Articular chondrocyte of knee joint (primary cell): Measurements from ENCODE around the gene SH2D6. TPM values are rescaled to one million over a fixed set of nuclear protein-coding genes. Genes with fewer than 3 reads are reported as not detected.

ENCODE experiments used
- small RNA-seq: library from RNA; depleted of rRNA; stranded (forward); fragments of <200 nt; gene quantifications from one replicate; pipeline ENCODE3, GENCODE V24; 2012
- total RNA-seq: library from RNA; depleted of rRNA; stranded (reverse); fragments of >200 nt; gene quantifications from 2 replicates; pipeline ENCODE4 v1.2.3, GENCODE V29; 2012

The SH2D6 gene
- 0.43 TPM in 1 of 2 replicates, not detected in the other for total RNA-seq

GRCh38 chr2:85418132-85419008, at the start of gene SH2D6:
TSS of gene SH2D6 (plus strand) at chr2:85418714. CDS start at chr2:85429466, 10,752 bp downstream.

DNA sequence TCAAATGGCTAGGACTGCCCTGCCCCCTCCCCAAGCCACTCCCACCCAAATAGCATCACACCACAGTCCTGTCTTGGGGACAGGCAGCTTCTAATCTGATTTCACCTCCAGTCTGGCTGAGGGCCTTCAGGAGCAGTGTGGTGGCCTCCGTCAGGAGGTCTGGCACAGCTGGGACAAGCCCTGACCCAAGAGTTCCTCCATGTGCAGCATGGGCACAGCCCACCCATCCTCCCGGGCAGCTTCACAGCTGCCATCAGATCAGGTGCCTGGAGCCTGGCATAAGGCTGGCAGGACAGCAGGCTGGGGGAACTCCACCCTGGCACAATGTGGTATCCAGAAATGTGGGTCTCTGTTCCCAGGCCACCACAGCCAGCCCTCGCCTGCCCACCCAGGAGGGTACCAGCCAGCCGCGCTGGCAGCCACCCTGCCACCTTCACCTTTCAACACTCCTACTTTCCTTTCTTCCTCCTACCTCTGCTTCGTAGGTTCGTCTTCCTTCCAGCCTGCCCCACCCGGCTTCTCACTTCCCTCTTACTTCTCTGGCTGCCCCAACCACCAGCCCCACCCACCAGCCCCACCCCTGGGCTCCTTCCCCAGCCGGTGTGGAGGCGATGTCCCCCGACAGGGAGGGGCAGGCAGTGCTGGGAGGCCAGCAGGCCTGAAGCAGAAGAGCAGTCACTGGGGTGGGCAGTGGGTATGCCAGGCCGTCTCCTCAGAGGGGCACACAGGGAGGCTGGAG, 8.5 kb upstream of the SH2D6 start, which contains the start of gene CAPG:
Gene CAPG, minus strand, starts transcription at position 522 of the 739 bp plus-strand sequence. CDS start 8,221 bp downstream, outside the sequence.

Small RNA genes within 50 kb of the gene (small RNA-seq; reads per million reads assigned to genes)
- gene AC062037.2, result not detected
- gene RF00019, result not detected
- gene RN7SL251P, result not detected

Other genes starting within 250 kb of the SH2D6 start
- 127 and 140 TPM in 2 replicates for gene TGOLN2, start 90.7 kb upstream of the SH2D6 start, total RNA-seq
- 48.0 and 59.0 TPM in 2 replicates for gene RETSAT, start 64.2 kb upstream of the SH2D6 start, total RNA-seq
- 14.5 and 20.4 TPM in 2 replicates for gene ELMOD3, start 63.9 kb upstream of the SH2D6 start, total RNA-seq
- 288 and 312 TPM in 2 replicates for gene CAPG, start 8.3 kb upstream of the SH2D6 start, total RNA-seq
- gene MAT2A, start 120.5 kb downstream of the SH2D6 start, total RNA-seq, result 247 and 327 TPM in 2 replicates
- 44.4 and 55.5 TPM in 2 replicates for gene GGCX, start 142.8 kb downstream of the SH2D6 start, total RNA-seq
- 9.9 and 12.4 TPM in 2 replicates for gene VAMP8, start 158.9 kb downstream of the SH2D6 start, total RNA-seq
- 30.2 and 35.7 TPM in 2 replicates for gene VAMP5, start 165.7 kb downstream of the SH2D6 start, total RNA-seq
- gene RNF181, start 177.0 kb downstream of the SH2D6 start, total RNA-seq, result 133 and 175 TPM in 2 replicates
- 8.1 and 9.4 TPM in 2 replicates for gene TMEM150A, start 184.0 kb downstream of the SH2D6 start, total RNA-seq
- 19.9 and 25.1 TPM in 2 replicates for gene C2orf68, start 193.4 kb downstream of the SH2D6 start, total RNA-seq
- 43.5 and 46.9 TPM in 2 replicates for gene USP39, start 197.5 kb downstream of the SH2D6 start, total RNA-seq
- not detected in 2 replicates for gene SFTPB, start 249.5 kb downstream of the SH2D6 start, total RNA-seq